ENCODE results near the gene PTPRN2.

Gene PTPRN2

DNA sequence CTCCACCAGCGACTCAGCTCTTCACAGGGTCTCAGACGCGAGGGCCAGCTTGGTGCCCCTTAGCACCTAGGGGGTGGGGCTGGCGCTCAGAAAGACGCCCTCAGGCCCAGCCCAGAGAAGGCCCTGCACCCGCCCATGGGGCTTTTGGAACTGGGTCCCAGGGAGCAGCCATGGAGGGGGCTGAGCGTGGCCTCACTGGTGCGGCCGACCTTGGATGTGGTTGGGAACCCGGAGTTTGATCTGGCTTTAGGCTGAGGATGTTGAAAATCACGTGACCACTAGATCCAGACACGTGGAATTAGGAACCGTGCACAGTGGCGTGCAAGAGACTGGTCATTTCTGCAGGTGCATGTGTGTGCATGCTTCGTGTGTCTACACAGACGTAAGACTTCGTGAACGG, 1065.4 kb downstream of the PTPRN2 start:
- DNase-seq (ENCODE audit: low read depth in 2 of 2) = no peak

DNA sequence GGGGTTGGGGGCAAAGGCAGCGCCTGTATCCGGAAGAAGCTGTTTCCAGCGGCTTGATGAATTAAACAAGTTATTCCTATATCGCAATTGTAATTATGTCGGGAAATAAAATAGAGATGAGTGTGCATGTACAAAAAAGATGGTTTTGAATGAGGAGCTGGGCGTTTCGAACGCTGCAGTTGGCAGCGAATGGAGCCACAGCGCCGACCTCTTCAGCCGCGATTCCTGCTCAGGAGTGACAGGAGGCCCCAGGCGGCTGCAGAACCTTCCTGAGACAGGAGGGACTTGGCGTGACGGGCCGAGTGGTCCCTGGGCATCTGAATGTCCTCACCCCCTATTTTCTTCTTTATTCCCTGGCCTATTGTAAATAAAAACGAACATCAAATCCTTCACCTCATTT, 1065.9 kb downstream of the PTPRN2 start:
- no peak for DNase-seq (ENCODE audit: low read depth in 2 of 2)

DNA sequence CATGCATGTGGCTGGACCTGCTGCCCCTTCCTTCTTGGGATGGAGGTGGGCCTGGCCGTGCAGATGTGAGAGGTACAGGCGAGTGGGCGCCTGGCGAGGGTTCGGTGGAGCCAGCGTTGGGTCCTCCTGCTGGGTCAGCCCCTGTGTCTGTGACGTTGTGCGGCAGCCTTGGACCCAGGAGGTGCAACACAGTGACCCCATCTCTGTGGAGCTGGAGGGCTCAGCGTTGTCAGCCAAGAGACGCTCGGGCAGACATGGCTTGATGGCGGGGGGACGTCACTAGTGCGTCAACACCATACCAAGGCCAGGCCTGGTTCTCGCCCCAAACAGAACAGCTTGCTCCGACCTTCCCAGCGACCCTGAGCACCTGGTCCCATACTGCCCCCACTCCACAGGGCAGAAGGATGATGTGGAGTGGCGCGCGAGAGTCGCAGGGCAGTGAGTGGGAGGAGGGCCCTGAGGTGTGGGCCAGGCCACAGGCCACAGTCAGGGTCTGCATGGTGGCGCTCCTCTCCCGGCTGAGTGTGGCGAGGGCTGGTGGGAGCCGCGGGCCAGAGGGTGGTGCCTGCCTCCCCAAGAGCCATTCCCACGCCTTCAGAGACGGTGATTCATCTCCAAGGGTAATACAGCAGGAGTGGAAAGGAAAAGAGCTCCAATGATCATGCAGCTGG, 1066.4 kb downstream of the PTPRN2 start:
- no peak for DNase-seq (ENCODE audit: low read depth in 2 of 2)

GRCh38 chr7:157520249-157520648, 1067.4 kb downstream of the PTPRN2 start:
- no peak for DNase-seq (ENCODE audit: low read depth in 2 of 2)

GRCh38 chr7:157519798-157520244, 1067.8 kb downstream of the PTPRN2 start:
- DNase-seq (ENCODE audit: low read depth in 2 of 2) = no peak

- no peak for DNase-seq (ENCODE audit: low read depth in 2 of 2)
Observed at GRCh38 chr7:157519246-157519645, 1068.4 kb downstream of the PTPRN2 start.

- no peak for DNase-seq (ENCODE audit: low read depth in 2 of 2)
Observed at GRCh38 chr7:157518514-157519175, 1069.0 kb downstream of the PTPRN2 start.

- DNase-seq (ENCODE audit: low read depth in 2 of 2) = no peak
Observed at GRCh38 chr7:157517782-157518513, 1069.7 kb downstream of the PTPRN2 start.

- no peak for DNase-seq (ENCODE audit: low read depth in 2 of 2)
Observed at GRCh38 chr7:157516911-157517781, 1070.5 kb downstream of the PTPRN2 start.

DNA sequence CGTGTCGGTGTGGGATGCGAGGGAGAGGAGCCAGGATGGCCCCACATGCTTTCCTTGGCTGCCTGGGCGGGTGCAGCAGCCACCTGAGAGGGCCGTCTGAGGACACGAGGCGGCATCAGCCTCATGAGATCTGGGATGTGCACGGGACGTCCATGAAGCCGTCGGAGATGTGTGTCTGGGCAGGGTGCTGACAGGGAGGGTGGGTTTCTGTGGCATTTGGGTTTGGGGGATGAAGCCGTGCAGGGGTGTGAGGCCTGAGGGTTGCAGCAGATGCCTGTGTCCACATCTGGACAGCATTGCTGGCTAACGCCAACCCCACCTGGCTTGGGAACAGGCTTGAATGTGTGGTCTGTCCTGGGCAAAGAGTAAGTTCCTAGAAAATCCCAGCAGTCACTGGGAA, 1071.3 kb downstream of the PTPRN2 start:
- no peak for DNase-seq (ENCODE audit: low read depth in 2 of 2)

- no peak for DNase-seq (ENCODE audit: low read depth in 2 of 2)
Observed at GRCh38 chr7:157515342-157516041, 1072.1 kb downstream of the PTPRN2 start.

DNA sequence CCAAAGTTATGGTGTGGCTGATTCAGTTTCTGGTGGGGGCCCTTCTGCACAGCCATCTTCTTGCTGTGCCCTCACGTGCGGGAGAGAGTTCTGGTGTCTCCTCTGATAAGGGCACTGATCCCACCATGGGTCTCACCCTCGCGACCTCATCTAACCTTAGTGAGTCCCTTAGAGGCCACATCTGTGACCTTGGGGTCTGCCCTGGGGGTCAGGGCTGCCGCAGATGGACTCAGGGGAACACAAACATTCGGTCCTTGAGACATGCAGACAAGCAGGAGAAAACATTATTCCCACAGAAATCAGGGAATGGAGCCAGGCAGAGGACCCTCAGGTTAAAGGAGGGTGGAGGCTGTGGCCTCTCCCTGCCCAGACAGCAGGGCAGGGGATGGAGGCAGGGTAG, 1072.9 kb downstream of the PTPRN2 start:
- no peak for DNase-seq (ENCODE audit: low read depth in 2 of 2)

- no peak for DNase-seq (ENCODE audit: low read depth in 2 of 2)
Observed at GRCh38 chr7:157514306-157514705, 1073.3 kb downstream of the PTPRN2 start.

DNA sequence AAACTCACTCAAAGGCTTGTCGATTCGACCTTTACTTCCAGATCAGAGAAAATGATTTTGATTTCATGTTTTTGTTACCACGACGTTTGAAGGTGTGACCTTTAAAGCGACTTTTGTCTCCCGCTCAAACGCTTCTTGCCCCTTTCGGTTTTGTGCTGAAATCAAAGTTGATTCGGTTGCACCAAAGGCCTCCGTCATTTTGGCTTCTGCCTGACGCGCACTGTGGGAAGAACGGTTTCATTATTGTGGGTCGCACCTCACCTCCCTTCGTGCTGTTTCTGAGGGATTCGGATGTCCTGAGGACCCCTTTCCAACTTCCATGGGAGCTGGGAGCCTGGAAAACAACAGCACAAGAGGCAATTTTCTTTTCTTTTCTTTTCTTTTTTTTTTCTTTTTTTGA, 1073.9 kb downstream of the PTPRN2 start:
- DNase-seq (ENCODE audit: low read depth in 2 of 2) = no peak

DNA sequence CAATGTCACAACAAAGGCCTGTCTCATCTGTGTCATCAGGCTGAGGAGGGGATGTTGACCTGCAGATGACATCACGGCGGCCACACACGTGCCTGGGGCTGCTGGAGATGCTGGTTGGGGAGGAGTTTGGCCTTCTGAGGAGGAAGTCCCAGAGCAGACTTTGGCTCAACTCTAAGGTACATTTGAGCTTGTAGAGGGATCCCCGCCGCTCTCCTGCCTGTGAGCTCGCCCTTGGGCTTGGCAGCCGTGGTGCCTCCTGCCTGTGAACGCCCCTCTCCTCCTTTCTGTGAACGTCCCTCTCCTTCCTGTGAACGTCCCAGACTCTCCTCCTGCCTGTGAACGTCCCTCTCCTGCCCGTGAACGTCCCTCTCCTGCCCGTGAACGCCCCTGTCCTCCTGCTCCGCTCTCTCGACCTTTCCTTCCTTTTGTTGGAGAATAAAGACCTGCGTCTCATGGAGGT, 1074.4 kb downstream of the PTPRN2 start:
- no peak for DNase-seq (ENCODE audit: low read depth in 2 of 2)

DNA sequence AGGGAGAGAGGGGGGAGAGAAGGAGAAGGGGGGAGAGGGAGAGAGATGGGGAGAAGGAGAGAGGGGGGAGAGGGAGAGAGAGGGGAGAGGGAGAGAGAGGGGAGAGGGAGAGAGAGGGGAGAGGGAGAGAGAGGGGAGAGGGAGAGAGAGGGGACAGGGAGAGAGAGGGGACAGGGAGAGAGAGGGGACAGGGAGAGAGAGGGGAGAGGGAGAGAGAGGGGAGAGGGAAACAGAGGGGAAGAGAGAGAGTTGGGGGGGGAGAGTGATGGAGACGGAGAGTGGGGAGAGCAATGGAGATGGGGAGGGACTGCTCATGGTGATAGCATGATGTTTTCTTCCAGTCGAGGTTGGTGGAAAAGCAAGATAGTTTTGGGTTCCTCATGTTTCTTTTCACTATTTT, 1078.4 kb downstream of the PTPRN2 start:
- no peak for DNase-seq (ENCODE audit: low read depth in 2 of 2)

GRCh38 chr7:157508477-157508881, 1079.1 kb downstream of the PTPRN2 start:
- DNase-seq (ENCODE audit: low read depth in 2 of 2) = no peak

- DNase-seq (ENCODE audit: low read depth in 2 of 2) = no peak
Observed at GRCh38 chr7:157507987-157508386, 1079.6 kb downstream of the PTPRN2 start.

DNA sequence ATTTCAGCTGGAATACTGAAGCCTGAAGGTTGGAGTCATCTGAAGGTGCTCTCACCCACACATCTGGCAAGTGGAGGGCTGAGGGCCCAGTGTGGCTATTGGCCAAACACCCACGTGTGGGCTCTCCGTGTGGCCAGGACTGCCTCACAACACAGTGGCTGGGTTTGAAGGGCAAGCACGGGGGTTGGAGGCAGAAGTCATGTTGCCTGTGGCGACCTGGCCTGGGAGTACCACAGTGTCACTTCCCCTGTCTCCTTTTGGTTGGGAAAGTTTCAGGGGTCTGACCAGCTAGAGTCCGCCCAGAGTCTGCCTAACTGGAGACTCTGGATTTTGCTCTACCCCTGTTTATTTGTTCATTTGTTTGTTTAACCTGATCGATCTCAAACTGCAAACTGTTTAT, 1081.4 kb downstream of the PTPRN2 start:
- no peak for DNase-seq (ENCODE audit: low read depth in 2 of 2)

- no peak for DNase-seq (ENCODE audit: low read depth in 2 of 2)
Observed at GRCh38 chr7:157505646-157506045, 1082.0 kb downstream of the PTPRN2 start.

- no peak for DNase-seq (ENCODE audit: low read depth in 2 of 2)
Observed at GRCh38 chr7:157503229-157503628, 1084.4 kb downstream of the PTPRN2 start.

Measured in stimulated activated CD8-positive, alpha-beta memory T cell treated with anti-CD3 and anti-CD28 coated beads, Interleukin-15, amount 100 ng/mL, for 48 hours (primary cell).